ENCODE measurements around the gene RGS17.

GRCh38 chr6:153162172-153162571 is 31.1 kb upstream of the RGS17 start:
- TF ChIP-seq, protein P1, sequence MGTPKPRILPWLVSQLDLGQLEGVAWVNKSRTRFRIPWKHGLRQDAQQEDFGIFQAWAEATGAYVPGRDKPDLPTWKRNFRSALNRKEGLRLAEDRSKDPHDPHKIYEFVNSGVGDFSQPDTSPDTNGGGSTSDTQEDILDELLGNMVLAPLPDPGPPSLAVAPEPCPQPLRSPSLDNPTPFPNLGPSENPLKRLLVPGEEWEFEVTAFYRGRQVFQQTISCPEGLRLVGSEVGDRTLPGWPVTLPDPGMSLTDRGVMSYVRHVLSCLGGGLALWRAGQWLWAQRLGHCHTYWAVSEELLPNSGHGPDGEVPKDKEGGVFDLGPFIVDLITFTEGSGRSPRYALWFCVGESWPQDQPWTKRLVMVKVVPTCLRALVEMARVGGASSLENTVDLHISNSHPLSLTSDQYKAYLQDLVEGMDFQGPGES (IDR thresholded peaks at IDR 0.05), result no peak
- no peak for TF ChIP-seq EZH2 (IDR thresholded peaks at IDR 0.05; ENCODE audit: borderline replicate concordance, control insufficient read depth, low read depth, low read length)
- no peak for TF ChIP-seq MXI1 (IDR thresholded peaks at IDR 0.05; ENCODE audit: low read depth, low read length)
- no peak for TF ChIP-seq BCL11A (IDR thresholded peaks at IDR 0.05; ENCODE audit: low read depth, low read length)
- TF ChIP-seq MAX (IDR thresholded peaks at IDR 0.05; ENCODE audit: low read depth, low read length), result no peak
- TF ChIP-seq ZNF274 (IDR thresholded peaks at IDR 0.05; ENCODE audit: insufficient read depth, insufficient read length), result no peak
- no peak for TF ChIP-seq CHD4 (IDR thresholded peaks at IDR 0.05)
- TF ChIP-seq, protein P2, sequence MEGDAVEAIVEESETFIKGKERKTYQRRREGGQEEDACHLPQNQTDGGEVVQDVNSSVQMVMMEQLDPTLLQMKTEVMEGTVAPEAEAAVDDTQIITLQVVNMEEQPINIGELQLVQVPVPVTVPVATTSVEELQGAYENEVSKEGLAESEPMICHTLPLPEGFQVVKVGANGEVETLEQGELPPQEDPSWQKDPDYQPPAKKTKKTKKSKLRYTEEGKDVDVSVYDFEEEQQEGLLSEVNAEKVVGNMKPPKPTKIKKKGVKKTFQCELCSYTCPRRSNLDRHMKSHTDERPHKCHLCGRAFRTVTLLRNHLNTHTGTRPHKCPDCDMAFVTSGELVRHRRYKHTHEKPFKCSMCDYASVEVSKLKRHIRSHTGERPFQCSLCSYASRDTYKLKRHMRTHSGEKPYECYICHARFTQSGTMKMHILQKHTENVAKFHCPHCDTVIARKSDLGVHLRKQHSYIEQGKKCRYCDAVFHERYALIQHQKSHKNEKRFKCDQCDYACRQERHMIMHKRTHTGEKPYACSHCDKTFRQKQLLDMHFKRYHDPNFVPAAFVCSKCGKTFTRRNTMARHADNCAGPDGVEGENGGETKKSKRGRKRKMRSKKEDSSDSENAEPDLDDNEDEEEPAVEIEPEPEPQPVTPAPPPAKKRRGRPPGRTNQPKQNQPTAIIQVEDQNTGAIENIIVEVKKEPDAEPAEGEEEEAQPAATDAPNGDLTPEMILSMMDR (IDR thresholded peaks at IDR 0.05 in 2 of 3, conservative IDR thresholded peaks at IDR 0.05 in 1 of 3; ENCODE audit: control insufficient read depth in 2 of 3, extremely low read depth in 1 of 3, insufficient read depth in 1 of 3, low read depth in 3 of 3, low read length in 3 of 3), result no peak
